GM10847 (cell line): ENCODE results near the gene KIF1A.

Experiments
- POLR2A ChIP-seq: IDR thresholded peaks from 2 replicates; pipeline ENCODE4 v1.6.1; 2011; ENCODE audit not compliant: insufficient read length; ENCODE audit errors: extremely low read depth

KIF1A gene

GRCh38 chr2:240735476-240735875 lies 84.5 kb downstream of the KIF1A start:
- no peak for TF ChIP-seq POLR2A

GRCh38 chr2:240734756-240735155 lies 85.3 kb downstream of the KIF1A start:
- TF ChIP-seq POLR2A: no peak

GRCh38 chr2:240733803-240734495 lies 86.1 kb downstream of the KIF1A start:
- no peak for TF ChIP-seq POLR2A

GRCh38 chr2:240732911-240733622 lies 87.0 kb downstream of the KIF1A start:
- TF ChIP-seq POLR2A: no peak

GRCh38 chr2:240732184-240732583 lies 87.8 kb downstream of the KIF1A start:
- no peak for TF ChIP-seq POLR2A

- TF ChIP-seq POLR2A: no peak
Observed at GRCh38 chr2:240731178-240731545, 88.9 kb downstream of the KIF1A start.

- no peak for TF ChIP-seq POLR2A
Observed at GRCh38 chr2:240730501-240731177, 89.4 kb downstream of the KIF1A start.

GRCh38 chr2:240728827-240729226 lies 91.2 kb downstream of the KIF1A start:
- TF ChIP-seq POLR2A: no peak

GRCh38 chr2:240728361-240728760 lies 91.7 kb downstream of the KIF1A start:
- TF ChIP-seq POLR2A: no peak

- TF ChIP-seq POLR2A: no peak
Observed at GRCh38 chr2:240727913-240728312, 92.1 kb downstream of the KIF1A start.

GRCh38 chr2:240727439-240727838 lies 92.6 kb downstream of the KIF1A start:
- no peak for TF ChIP-seq POLR2A

GRCh38 chr2:240726876-240727275 lies 93.1 kb downstream of the KIF1A start:
- no peak for TF ChIP-seq POLR2A

- TF ChIP-seq POLR2A: no peak
Observed at GRCh38 chr2:240725671-240726070, 94.3 kb downstream of the KIF1A start.

- no peak for TF ChIP-seq POLR2A
Observed at GRCh38 chr2:240725266-240725665, 94.8 kb downstream of the KIF1A start.

- TF ChIP-seq POLR2A: no peak
Observed at GRCh38 chr2:240724431-240724830, 95.6 kb downstream of the KIF1A start.

- TF ChIP-seq POLR2A: no peak
Observed at GRCh38 chr2:240723851-240724250, 96.2 kb downstream of the KIF1A start.
